CD4-positive, alpha-beta T cell (primary cell): Measurements from ENCODE around the gene TSPAN9. TPM values are rescaled to one million over a fixed set of nuclear protein-coding genes. Genes with fewer than 3 reads are reported as not detected.

Experiments used
- ATAC-seq: fragments of 200-7000 bp; cut with Tn5 transposase; one replicate; pipeline ENCODE4 v1.10.0; 2022; ENCODE audit warnings: mild to moderate bottlenecking; ENCODE audit not compliant: poor library complexity
- CTCF ChIA-PET: fragments of 350-600 bp; sonication (Branson Sonifier 250); formaldehyde crosslinking; loops from one replicate; lab custom pipeline; 2021; ENCODE audit warnings: antibody characterized with exemption, inconsistent platforms; lab: Charles Lee
- POLR2A ChIA-PET: fragments of 350-600 bp; sonication (Branson Sonifier 250); formaldehyde crosslinking; loops from one replicate; lab custom pipeline; 2021; ENCODE audit warnings: antibody characterized with exemption, inconsistent platforms; lab: Charles Lee
- DNase-seq, 14 experiments: peaks; one replicate each; pipeline ENCODE4 v3.0.0-alpha.2; 2013 to 2020; ENCODE audit warnings: mixed read lengths in 2 of 14
- H3K27ac ChIP-seq, 2 donors: one replicate each; pipeline versions ENCODE4 v1.5.1 to v1.7.0; 2013; ENCODE audit warnings: low read length in 2 of 2, low read depth in 1 of 2, mild to moderate bottlenecking in 1 of 2
- H3K27me3 ChIP-seq, 2 experiments: 1 replicate in 1 of 2; 2 replicates in 1 of 2; pipeline versions ENCODE4 v1.6.1 to v1.7.0; 2013; ENCODE audit warnings: low read length in 2 of 2, control low read depth in 1 of 2, mild to moderate bottlenecking in 1 of 2, moderate library complexity in 1 of 2; ENCODE audit not compliant: insufficient read depth in 2 of 2, control insufficient read depth in 1 of 2
- H3K36me3 ChIP-seq: one replicate; pipeline ENCODE4 v1.6.1; 2013; ENCODE audit warnings: low read length, control low read depth; ENCODE audit not compliant: insufficient read depth
- H3K4me1 ChIP-seq: one replicate; pipeline ENCODE4 v1.6.1; 2013; ENCODE audit warnings: low read length, control low read depth; ENCODE audit not compliant: insufficient read depth
- H3K4me3 ChIP-seq: one replicate; pipeline ENCODE4 v1.5.1; 2013; ENCODE audit warnings: mild to moderate bottlenecking, low read length, moderate library complexity
- H3K9me3 ChIP-seq, 2 experiments: 1 replicate in 1 of 2; 2 replicates in 1 of 2; pipeline versions ENCODE4 v1.6.1 to v1.7.0; 2013; ENCODE audit warnings: low read length in 2 of 2, mild to moderate bottlenecking in 2 of 2, control low read depth in 1 of 2, moderate library complexity in 1 of 2; ENCODE audit not compliant: control insufficient read depth in 1 of 2, insufficient read depth in 1 of 2
- H3K27ac Mint-ChIP-seq: one replicate; pipeline ENCODE4 v1.8.0; 2020; ENCODE audit warnings: mixed read lengths
- H3K27me3 Mint-ChIP-seq: one replicate; pipeline ENCODE4 v1.8.0; 2021; ENCODE audit warnings: mixed read lengths
- H3K36me3 Mint-ChIP-seq: one replicate; pipeline ENCODE4 v1.8.0; 2021; ENCODE audit warnings: low read depth, mixed read lengths
- H3K4me1 Mint-ChIP-seq: one replicate; pipeline ENCODE4 v1.8.0; 2021; ENCODE audit warnings: low read depth, mixed read lengths
- H3K4me3 Mint-ChIP-seq: one replicate; pipeline ENCODE4 v1.8.0; 2020; ENCODE audit warnings: mild to moderate bottlenecking, mixed read lengths
- H3K9me3 Mint-ChIP-seq: one replicate; pipeline ENCODE4 v1.8.0; 2020; ENCODE audit warnings: mixed read lengths
- CTCF ChIP-seq: fragments of 200-600 bp; IDR thresholded peaks from one replicate; pipeline ENCODE4 v1.8.0; 2022; ENCODE audit warnings: antibody characterized with exemption, mild to moderate bottlenecking
- intact Hi-C, 2 experiments: fragments of 100-400 bp; cut with DNase I in 1 of 2; cut with micrococcal nuclease in 1 of 2; formaldehyde crosslinking; loops; one replicate each; pipeline versions ENCODE4 v1.15.1 to v1.9.0; 2023 to 2025; cut with DNase I, micrococcal nuclease
- total RNA-seq, 174 experiments: library from RNA in 2 of 174; stranded (reverse) in 2 of 174; gene quantifications; one replicate each; pipeline ENCODE4 v1.2.3 and lab custom pipeline; 2021 to 2026

Gene TSPAN9
- total RNA-seq, 2 experiments from 2014 or later, result 0.82 to 1.3 TPM

- H3K36me3 ChIP-seq, result no peaks in the 10 kb centered on the region
- ATAC-seq (no peak), DNase-seq (no peak)
- no peaks in the 10 kb centered on the region for H3K4me1 ChIP-seq
- no peaks in the 10 kb centered on the region for H3K9me3 Mint-ChIP-seq
- TF ChIP-seq CTCF, result no peak
- H3K36me3 Mint-ChIP-seq, result no peaks in the 10 kb centered on the region
- intact Hi-C loops, result no loop called here
- no peaks in the 10 kb centered on the region for H3K27me3 Mint-ChIP-seq
- ChIA-PET CTCF (no interaction called here), POLR2A (no interaction called here)
- no peak overlapping the region for H3K27ac ChIP-seq
- no peaks in the 10 kb centered on the region for H3K9me3 ChIP-seq
- H3K4me3 Mint-ChIP-seq, result no peak overlapping the region
- no peaks in the 10 kb centered on the region for H3K4me1 Mint-ChIP-seq
- no peak overlapping the region for H3K27ac Mint-ChIP-seq
- H3K27me3 ChIP-seq, result no peaks in the 10 kb centered on the region
- no peak overlapping the region for H3K4me3 ChIP-seq
These were observed 13.8 kb downstream of the TSPAN9 start for GRCh38 chr12:3091038-3091319.

- H3K4me1 ChIP-seq, result no peaks in the 10 kb centered on the region
- no peak for ATAC-seq
- H3K27ac ChIP-seq, result no peak overlapping the region
- no peaks in the 10 kb centered on the region for H3K36me3 ChIP-seq
- Mint-ChIP-seq H3K27ac (no peak overlapping the region), H3K27me3 (no peaks in the 10 kb centered on the region), H3K4me3 (no peak overlapping the region), H3K9me3 (peaks cover 4% of the 10 kb centered on the region), H3K4me1 (no peaks in the 10 kb centered on the region), H3K36me3 (no peaks in the 10 kb centered on the region)
- POLR2A ChIA-PET, result no interaction called here
- DNase-seq, result no peak
- CTCF ChIA-PET, result no interaction called here
- no peak overlapping the region for H3K4me3 ChIP-seq
- no peaks in the 10 kb centered on the region for H3K27me3 ChIP-seq
- intact Hi-C loops, result no loop called here
- no peak for TF ChIP-seq CTCF
- H3K9me3 ChIP-seq, result no peaks in the 10 kb centered on the region
These were observed 14.4 kb downstream of the TSPAN9 start for GRCh38 chr12:3091382-3092241.

- intact Hi-C loops, result no loop called here
- ATAC-seq (no peak), DNase-seq (no peak)
- Histone ChIP-seq H3K4me3 (no peak overlapping the region), H3K36me3 (no peaks in the 10 kb centered on the region), H3K4me1 (peaks cover 6% of the 10 kb centered on the region), H3K27ac (no peak overlapping the region), H3K9me3 (peaks cover 0 to under 1% of the 10 kb centered on the region in 2 experiments), H3K27me3 (no peaks in the 10 kb centered on the region)
- Mint-ChIP-seq H3K27ac (no peak overlapping the region), H3K36me3 (no peaks in the 10 kb centered on the region), H3K9me3 (peaks cover 4% of the 10 kb centered on the region), H3K27me3 (no peaks in the 10 kb centered on the region), H3K4me1 (no peaks in the 10 kb centered on the region), H3K4me3 (no peak overlapping the region)
- no peak for TF ChIP-seq CTCF
- ChIA-PET POLR2A (no interaction called here), CTCF (no interaction called here)
These were observed 15.6 kb downstream of the TSPAN9 start for GRCh38 chr12:3092764-3093163.
